GM19372 (cell line): ENCODE data around the gene LEUTX.
"Not testable (repeated sequence)": the region's sequence is repeated elsewhere in the genome, so short reads cannot be mapped to it uniquely, and the experiment has no call there.

Experiments
- ATAC-seq: cut with Tn5 transposase; IDR thresholded peaks from one replicate; pipeline ENCODE4 v1.9.1; 2021; ENCODE audit warnings: mild to moderate bottlenecking, low read depth, moderate library complexity; ENCODE audit not compliant: unreplicated experiment

The LEUTX gene

DNA sequence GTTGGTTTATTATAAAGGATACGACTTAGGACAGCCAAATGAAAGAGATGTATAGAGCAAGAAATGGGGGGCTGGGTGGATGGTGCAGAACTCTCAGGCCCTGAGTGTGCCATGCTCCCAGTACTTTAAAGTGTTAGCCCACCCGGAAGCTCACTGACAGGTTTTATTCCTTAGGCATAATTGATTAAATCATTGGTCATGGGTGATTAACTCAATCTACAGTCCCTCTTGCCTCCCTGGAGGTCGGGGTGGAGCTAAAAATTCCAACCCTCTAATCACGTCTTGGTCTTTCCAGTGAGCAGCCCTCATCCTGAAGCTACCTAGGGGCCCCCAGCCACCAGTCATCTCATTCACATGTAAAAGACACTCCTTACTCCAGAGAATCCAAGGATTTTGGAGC is 9.9 kb upstream of the LEUTX start:
- no peak for ATAC-seq

DNA sequence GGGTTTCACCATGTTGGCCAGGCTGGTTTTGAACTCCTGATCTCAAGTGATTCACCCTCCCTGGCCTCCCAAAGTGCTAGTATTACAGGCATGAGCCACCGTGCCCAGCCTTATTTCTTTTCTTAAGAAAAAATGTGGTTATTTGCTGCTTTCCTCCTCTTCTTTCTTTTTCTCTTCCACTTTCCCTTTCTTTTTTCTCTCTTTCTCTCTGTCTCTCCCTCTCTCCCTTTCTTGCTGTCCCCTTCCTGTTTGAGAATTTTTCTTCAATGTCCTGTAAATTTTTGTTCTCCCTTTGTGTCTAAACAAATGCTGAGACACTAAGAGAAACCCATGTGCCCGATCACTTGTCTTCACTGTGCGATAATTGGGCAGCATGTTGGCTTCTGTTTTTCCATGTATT is 2.2 kb downstream of the LEUTX start:
- ATAC-seq, result no peak

DNA sequence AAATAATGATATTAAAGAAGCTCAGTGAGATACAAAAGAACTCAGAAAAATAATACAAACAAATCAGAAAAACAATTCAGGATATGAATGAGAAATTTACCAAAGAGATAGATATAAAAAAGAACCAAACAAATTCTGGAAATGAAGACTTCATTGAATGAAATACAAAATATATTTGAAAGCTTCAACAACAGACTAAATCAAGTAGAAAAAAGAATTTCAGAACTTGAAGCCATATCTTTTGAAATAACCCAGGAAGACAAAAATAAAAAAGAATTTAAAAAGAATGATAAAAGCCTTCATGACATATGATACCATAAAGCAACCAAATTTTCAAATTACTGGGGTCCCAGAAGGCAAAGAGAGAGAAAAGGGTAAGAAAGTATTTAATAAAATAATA is 9.6 kb downstream of the LEUTX start:
- no peak for ATAC-seq

DNA sequence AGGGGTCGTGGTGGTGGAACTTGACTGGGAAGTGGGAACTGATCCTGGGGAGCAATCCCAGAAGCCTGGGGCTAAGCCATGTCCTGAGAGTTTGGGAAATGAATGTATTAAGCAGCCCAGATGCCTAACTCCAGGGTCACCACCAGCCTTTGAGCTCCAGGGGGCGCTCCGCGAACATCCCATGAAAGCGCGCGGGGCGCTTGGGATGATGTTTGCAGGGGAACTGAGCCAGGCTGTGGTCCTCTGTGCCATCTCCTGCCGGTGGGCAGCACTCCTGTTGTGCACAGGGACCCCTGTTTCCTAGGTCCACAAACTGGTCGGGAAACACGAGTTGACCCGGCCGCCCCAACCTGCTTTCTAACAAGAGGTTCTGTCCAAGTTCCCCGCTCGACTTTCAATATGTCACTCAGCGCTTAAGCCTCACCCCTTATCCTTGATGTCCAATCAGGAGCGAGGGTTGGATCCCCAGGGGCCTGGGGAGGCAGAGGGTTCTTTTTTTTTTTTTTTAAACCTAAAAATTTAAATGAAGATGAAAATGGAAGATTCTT is 14.4 kb downstream of the LEUTX start:
- no peak for ATAC-seq

DNA sequence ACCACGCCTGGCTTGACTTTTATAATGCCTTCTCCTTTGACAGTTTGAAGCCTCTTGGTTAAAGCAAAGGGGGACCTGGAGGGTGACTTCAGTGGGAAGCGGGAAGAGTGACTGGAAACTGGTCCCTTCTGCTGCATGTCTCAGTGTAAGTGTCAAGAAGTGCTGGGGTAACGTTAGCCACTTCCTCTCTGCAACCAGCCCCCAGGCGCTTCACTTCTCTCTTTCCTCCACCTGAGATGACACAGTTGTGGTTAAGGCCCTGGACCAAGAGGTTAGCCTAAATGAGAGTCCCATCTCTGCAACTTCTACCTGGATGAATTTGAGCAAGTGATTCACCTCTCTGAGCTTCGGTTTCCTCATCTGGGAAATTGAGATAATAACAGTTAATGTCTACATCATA is 16.3 kb downstream of the LEUTX start:
- no peak for ATAC-seq

GRCh38 chr19:39796000-39796498 is 17.4 kb downstream of the LEUTX start:
- ATAC-seq, result no peak

GRCh38 chr19:39797083-39797482 is 18.4 kb downstream of the LEUTX start:
- ATAC-seq, result no peak

DNA sequence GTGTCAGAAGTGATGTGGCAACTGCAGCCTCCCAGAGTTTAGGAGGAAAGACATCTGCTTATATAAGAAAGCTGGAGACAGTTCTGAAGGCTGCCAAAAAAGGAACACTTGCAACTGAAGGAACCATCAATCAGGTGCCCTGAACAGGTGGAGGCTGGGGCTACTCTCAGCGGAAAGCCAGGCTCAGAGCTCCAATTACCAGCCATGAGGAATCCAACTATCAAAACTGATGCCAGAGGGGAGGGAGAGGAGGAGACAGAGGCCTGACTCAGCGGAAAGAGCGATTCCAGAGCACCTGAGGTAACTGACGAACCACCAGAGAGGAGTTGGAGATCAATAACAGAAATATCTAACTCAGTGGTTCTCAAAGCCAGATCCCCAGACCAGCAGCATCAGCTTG is 24.3 kb downstream of the LEUTX start:
- ATAC-seq, result no peak

- ATAC-seq, result no peak
These were observed 26.4 kb downstream of the LEUTX start for GRCh38 chr19:39805104-39805503.

DNA sequence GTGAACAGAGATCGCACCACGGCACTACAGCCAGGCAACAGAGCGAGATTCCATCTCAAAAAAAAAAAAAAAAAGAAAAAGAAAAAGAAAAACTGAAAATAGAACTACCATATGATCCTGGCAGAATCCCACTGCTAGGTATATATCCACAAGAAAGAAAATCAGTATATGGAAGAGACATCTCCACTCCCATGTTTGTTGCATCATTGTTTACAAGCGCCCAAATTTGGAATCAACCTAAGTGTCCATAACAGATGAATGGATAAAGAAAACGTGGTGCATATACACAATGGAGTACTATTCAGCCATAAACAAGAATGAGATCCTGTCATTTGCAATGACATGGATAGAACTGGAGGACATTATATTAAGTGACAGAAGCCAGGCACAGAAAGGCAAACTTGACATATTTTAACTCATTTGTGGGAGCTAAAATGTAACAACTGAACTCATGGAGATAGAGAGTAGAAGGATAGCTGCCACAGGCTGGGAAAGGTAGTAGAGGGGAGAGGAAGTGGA is 29.3 kb downstream of the LEUTX start:
- ATAC-seq, result no peak

GRCh38 chr19:39808688-39809087 is 30.0 kb downstream of the LEUTX start:
- ATAC-seq, result not testable (repeated sequence)

DNA sequence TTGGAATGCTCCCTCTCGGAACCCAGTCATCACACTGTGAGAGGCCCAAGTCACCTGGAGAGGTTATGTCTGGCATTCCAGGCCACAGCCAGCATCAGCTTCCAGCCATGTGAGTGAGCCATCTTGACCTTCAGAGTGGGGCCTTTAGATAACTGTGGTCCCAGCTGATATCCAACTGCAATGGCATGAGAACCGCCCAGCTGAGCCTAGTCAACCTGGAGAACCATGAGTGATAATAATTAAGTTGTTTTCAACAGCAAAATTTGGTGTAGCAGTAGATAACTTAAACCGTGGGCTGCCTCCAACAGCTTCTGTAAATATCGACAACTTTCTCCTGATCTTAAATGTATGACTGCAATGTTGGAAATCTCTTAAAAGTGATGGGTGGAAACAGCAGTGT is 30.7 kb downstream of the LEUTX start:
- ATAC-seq, result no peak

- ATAC-seq, result no peak
These were observed 31.8 kb downstream of the LEUTX start for GRCh38 chr19:39810424-39810823.

DNA sequence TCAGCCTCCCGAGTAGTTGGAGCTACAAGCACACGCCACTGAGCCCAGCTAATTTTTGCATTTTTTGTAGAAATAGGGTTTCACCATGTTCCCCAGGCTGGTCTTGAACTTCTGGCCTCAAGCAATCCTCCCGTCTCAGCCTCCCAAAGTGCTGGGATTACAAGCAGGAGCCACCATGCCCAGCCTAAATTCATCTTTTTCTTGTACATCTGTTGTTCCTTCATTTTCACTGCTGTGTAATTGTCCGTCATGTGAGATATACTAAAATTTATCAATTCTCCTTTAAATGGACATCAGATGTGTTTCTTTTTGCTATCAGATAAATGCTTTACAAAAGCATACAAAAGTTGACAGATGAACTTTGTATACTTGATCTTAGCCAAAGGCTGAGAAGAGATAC is 32.4 kb downstream of the LEUTX start:
- ATAC-seq, result no peak

- no peak for ATAC-seq
These were observed 34.8 kb downstream of the LEUTX start for GRCh38 chr19:39813264-39813993.

DNA sequence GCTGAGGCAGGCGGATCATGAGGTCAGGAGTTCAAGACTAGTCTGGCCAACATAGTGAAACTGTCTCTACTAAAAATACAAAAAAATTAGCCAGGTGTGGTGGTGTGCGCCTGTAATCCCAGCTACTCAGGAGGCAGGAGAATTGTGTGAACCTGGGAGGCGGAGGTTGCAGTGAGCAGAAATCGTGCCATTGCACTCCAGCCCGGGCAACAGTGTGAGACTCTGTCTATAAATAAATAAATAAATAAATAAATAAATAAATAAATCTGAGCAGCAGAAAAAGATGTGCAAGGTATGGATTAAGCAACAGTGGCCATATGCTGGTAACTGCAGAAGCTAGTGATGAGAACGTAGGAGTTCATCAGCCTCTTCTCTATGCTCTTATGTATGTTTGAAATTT is 35.5 kb downstream of the LEUTX start:
- ATAC-seq, result not testable (repeated sequence)

DNA sequence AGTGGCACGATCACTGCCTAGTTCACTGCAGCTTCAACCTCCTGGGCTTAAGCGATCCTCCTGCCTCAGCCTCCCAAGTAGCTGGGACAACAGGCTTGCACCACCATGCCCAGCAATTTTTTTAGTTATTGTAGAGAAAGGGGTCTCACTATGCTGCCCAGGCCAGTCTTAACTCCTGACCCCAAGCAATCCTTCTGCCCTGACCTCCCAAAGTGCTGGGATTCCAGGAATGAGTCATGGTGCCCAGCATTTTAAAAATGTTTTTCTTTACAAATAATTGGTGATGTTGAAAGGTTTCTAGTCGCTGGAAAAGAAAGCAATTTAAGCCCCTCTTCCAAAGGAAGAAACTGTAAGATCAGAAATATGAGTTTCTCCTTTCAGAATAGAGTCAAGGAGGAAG is 35.9 kb downstream of the LEUTX start:
- ATAC-seq, result no peak

GRCh38 chr19:39816287-39817048 is 37.8 kb downstream of the LEUTX start:
- ATAC-seq, result no peak

DNA sequence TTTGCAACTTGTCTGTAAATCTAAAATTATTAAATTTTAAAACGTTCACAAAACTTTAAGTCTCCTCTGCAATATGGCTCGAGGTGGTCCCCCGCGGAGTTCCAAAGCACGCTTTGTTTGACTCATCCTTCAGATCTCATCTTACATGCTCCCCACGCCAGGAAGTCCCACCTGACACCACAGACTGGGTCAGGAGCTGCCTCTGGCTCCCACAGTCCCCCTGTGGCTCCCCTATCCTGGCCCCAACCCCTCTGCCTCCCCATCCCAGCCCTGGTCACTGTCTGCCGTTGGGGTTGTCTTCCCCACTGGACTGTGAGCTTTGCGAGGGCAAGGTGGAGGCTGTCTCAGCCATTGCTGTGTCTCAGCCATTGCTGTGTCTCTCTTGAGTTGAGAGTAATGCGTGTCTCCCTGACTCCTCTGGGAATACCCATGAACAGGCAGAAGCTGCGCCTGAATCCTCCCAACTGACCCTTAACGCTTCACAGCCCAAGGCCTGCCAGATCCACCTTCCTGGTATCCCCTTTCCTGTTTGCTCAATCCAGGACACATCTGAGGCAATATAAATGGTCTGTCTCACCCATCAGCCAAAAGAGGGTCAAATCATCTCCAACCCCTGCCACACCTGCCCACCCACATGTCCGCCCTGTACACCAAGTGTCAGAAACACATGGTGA is 39.4 kb downstream of the LEUTX start:
- no peak for ATAC-seq

- no peak for ATAC-seq
These were observed 40.0 kb downstream of the LEUTX start for GRCh38 chr19:39818626-39819097.

DNA sequence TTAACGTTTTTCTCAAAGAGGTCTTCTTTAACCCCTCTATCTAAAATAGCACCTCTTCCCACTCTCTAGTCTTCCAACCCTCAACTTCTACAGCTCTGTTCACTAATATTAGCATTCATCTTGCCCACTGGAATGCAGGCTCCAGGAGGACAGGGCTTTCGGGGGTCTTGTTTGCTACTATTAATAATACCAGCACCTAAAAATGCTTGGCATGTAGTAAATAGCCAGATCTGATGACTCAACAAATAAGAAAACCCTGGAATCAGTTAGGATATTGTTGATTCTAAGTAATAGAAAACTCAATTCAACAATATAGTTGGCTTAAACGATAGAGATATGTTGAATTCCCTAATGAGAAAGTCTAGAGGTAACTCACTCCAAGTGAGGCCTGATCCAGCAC is 41.1 kb downstream of the LEUTX start:
- no peak for ATAC-seq
